HG03280 (cell line): ENCODE data around the gene HAUS1.
A peak's percentile ranks its signal among the peaks of the same experiment; 100 is the strongest.

Source experiments
- ATAC-seq: cut with Tn5 transposase; IDR thresholded peaks from one replicate; pipeline ENCODE4 v1.9.1; 2021; ENCODE audit warnings: mild to moderate bottlenecking, moderate library complexity; ENCODE audit not compliant: unreplicated experiment

Gene HAUS1

DNA sequence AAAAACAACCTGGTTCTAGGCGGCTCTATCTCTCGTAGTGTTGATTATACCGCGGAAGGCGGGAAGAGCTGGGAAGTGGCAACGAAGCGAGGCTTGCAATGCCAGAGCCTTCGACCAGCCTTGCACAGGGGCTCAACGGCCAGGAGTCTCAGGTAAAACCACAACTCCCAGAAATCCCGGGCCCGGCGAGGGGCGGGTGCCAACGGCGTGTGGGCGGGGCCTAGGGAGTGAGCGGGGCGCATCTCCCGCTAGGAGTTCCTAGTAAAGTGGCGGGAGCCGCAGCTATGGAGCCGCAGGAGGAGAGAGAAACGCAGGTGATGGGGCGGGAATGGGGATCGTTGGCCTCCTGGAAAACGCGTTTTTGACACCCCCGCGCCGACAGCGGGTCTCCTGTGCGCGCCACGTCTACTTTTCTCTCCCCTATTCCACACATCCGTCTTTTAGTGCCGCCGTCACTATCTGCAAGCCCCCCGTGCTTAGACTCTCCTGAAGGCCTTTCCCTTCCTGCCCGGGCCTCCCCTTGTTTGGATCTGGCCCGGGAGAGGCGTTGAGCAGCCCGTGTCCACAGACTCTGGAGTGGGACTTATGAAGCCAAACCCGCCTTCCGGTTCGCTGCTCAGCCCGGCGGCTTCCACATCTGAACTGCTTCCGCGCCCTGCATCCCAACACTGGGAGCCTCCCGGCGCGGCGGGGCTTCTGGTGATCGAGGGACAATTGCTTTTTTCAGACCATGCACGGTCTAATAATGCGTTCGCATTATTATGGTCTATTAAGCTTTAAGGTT, at the start of gene HAUS1:
Gene HAUS1 (plus strand): TSS at position 258 of the 784 bp plus-strand sequence. CDS start 27 bp downstream, at position 285.
- ATAC-seq, result peak; percentile 94

GRCh38 chr18:46054956-46055837, 49.0 kb upstream of the HAUS1 start:
- no peak for ATAC-seq

DNA sequence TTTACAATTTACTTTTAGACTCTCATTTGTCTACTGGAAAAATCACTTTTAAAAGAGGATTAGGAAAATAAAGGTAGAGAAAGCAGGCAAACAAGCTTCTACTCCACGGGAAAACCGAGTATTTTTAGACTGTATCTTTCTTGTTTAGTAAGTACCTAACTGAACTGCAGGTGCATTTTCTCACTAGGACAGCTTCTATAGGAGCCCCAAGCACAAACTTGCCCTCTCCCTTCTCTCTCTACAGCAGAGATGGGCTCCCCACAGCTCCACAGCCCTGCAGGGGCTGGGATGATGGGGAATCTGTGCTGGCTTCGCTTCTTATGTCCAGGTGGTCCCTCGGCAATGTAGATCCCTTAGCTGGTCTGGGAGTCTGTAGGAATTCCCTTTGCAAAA, 48.4 kb upstream of the HAUS1 start:
- ATAC-seq, result no peak

DNA sequence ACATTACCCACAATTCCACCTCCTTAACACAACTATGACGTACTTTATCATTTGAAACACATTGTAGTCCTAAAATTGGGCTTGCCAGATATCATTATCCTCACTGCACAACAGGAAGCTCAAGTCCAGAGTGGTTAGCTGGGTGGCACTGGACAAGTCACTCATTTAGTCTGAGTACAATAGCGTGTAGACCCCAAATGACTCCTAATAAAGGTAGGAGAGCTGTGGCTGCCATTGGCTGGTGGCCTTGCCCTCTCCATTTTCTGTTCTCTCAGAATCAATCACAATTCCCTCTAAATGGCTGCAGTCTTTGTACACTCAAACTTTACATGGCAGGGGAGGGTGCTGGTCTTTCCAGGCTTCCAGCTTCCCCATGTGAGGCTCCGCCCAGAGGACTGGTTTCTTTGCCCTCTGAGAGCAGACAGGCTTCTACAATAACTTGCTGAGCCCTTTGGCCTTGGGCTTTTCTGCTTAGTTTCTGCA, 43.8 kb upstream of the HAUS1 start:
- ATAC-seq, result no peak

- ATAC-seq, result no peak
Observed at GRCh38 chr18:46061387-46061786, 42.8 kb upstream of the HAUS1 start.

DNA sequence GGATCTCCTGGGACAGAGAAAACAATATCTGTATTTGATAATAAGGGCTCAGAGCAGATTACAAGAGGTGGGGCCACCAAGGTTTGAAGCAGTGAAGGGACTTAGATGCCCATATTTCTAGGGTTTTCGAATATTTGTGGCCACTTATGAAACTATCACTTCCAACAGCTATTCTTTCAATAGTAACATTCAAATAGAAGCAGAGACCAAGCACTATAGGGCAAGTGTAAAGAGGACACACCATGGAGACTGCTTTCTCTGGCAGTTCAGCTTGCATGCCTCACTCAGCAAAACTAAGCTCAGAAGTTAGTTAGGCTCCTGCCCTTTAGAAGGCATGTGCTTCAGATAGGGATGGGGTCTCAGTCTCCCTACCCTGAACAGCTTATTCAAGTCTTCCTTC, 42.4 kb upstream of the HAUS1 start:
- no peak for ATAC-seq

GRCh38 chr18:46062781-46063180, 41.4 kb upstream of the HAUS1 start:
- ATAC-seq, result no peak

DNA sequence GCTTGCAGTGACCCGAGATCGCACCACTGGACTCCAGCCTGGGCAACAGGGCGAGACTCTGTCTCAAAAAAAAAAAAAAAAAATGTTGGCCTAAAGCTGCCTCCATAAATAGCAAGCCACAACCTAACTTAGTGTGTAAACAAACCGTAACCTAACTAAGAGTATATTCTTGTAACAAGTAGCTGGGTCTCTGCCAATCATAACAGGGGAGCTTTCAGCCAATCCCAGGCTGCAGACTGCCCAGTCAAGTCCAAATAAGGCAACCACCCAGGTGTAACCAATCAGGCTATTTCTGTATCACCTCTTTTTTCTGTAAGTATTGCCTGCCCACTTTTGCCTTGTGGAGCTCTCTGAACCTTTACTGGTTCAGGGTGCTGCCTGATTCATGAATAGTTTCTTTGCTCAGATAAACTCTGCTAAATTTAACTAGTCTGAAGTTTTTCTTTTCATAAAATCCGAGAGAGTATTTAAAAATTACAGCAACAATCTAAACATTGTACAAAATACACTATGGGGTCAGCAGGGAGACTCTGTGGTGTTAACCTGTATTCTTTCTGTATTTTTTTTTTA, 36.7 kb upstream of the HAUS1 start:
- no peak for ATAC-seq

- ATAC-seq, result no peak
Observed at GRCh38 chr18:46068763-46069162, 35.4 kb upstream of the HAUS1 start.

DNA sequence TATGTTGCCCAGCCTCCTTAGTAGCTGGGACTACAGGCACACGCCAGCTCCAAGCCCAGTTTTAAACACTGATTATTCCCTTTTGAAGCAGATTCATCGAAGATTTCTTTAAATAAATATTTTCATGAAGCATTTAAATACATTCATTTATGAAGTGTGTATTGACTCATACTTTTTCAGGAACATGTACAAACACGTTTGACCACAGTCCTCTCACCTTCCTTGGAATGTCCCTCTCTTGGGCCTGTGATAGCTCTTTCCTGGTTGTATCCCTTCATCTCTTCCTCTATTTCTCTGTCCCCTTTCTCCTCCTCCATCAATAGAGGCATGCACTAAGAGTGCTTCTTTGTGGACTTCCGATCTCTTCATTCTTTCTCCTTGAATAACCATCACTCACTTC, 34.7 kb upstream of the HAUS1 start:
- ATAC-seq, result no peak

- no peak for ATAC-seq
Observed at GRCh38 chr18:46070232-46070631, 34.0 kb upstream of the HAUS1 start.

DNA sequence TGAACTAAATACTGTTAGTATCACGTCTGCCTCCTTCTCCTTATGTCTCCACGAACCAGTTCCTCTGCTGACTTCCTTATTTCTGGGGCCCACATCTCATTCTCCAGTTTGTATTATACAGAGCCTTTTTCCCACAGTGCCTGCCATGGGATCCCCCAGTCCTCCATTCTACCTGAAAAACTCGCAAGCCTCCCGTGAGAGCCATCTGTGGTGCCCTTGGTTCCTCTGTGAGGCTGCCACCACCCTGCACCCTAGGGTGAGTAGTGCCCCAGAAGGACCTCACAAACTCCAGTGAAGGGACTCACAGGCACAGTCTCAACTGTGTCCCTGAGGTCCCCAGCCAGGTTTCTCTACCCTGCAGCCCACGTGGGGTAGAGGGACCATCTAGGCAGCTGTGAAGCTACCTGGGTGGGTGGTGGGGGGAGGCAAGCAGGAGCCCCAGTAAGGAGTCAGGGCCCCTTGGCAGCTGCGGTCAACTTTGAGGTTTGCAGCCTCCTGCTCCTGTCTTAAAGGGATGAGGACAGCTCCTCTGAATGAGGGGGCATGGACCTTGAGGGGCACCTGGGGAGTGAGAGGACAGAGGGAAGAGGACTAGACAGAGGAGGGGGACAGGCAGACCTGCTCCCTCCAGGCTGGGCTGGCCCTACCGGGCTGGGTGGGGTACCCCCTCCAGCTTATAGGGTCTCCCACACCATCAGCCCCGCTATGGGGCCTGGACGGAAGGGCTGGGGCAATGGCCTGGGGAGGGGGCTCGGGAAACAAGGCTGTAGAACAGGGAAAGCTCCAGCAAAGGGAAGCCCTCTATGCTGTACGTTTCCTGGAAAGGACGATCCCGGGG, 33.2 kb upstream of the HAUS1 start:
- no peak for ATAC-seq

DNA sequence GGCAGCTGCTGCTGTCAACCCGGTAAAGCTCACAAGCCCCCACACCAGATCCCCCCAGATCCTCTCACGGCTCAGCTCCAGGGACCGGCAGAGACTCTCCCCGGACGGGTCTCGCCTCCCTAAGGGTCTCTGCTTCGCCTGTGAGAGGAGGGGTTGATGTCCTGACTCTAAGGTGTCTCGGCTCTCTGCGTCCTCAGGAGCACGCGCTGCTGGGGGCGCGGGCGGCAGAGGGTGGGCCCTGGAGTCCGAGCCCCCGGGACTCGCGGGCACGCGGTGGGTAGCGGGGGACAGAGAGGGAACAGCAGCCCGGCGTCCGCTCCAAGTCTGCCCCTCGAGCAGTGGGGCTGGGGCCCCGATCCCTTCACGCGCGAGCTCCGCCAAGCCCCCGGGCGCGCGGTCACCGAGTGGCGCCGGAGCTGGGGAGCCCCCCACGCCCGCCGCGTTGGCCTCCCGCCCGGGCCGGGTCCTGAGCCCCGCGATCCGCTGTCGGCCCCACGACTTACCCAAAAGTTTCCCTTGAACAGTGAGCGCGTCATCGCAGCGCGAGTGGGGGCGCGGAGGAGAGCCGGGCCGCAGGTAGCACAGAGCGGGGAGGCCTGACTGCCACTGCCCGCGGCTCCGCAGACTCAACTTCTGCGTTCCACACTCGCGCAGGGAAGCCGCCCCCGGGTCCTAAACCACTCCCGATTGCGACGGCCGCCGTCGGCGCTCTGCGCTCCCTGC, 32.4 kb upstream of the HAUS1 start, which contains the start of gene PSTPIP2:
Gene PSTPIP2 (minus strand): TSS at position 608 of the 723 bp plus-strand sequence. CDS start 72 bp downstream, at position 536.
- ATAC-seq, result no peak

GRCh38 chr18:46072376-46072867, 31.8 kb upstream of the HAUS1 start:
- no peak for ATAC-seq

GRCh38 chr18:46072959-46073358, 31.2 kb upstream of the HAUS1 start:
- ATAC-seq, result no peak

GRCh38 chr18:46073474-46074331, 30.5 kb upstream of the HAUS1 start:
- ATAC-seq, result no peak

DNA sequence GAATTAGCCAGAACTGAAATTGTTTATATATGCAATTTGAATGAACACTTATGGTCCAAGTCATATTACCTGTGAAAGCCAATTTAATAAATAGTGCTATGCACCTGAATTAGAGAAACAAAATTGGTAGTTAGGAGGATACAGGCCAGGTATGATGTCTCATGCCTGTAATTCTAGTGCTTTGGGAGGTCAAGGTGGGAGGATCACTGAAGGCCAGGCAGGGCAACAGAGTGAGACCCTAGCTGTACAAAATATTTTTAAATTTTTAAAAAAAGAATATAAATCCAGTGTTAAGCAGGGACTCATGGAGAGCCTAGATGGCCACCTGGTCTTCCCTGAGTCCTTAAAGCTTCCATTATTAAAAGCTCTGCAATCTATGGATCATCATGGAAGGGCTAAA, 24.8 kb upstream of the HAUS1 start:
- ATAC-seq, result no peak

DNA sequence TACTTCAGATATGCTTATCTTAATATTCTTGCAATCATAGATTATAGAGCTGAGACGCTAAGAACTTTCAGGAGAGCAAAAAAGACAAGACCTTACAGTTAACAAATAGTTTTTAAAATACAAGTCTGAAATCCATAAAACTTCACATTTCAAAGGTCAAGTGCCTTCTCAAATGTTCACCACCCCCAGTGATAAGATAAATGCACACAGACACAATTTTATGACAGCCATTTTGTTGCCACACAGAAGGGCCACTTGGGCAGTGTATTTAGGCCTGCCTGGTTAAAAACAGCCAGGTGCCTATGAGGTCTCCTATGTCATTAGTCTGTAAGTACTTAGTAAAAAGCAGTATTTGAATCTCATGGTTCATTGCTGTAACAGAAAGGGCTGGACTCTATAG, 24.0 kb upstream of the HAUS1 start:
- ATAC-seq, result no peak

GRCh38 chr18:46084431-46084830, 19.8 kb upstream of the HAUS1 start:
- ATAC-seq, result no peak
